GM15510 (cell line): Measurements from ENCODE around the gene PLEKHA5.

Source experiments
- POLR2A ChIP-seq: IDR thresholded peaks from 3 replicates; pipeline ENCODE4 v1.6.1; 2011; ENCODE audit warnings: borderline replicate concordance; ENCODE audit not compliant: insufficient read length; ENCODE audit errors: extremely low read depth

PLEKHA5 gene

GRCh38 chr12:19181666-19182426 lies 52.3 kb downstream of the PLEKHA5 start:
- no peak for TF ChIP-seq POLR2A

- TF ChIP-seq POLR2A: no peak
Measured at GRCh38 chr12:19183121-19183838, 53.7 kb downstream of the PLEKHA5 start.

GRCh38 chr12:19185262-19185929 lies 55.9 kb downstream of the PLEKHA5 start:
- TF ChIP-seq POLR2A: no peak

- TF ChIP-seq POLR2A: no peak
Measured at GRCh38 chr12:19186722-19187661, 57.5 kb downstream of the PLEKHA5 start.

GRCh38 chr12:19189522-19189921 lies 60.0 kb downstream of the PLEKHA5 start:
- no peak for TF ChIP-seq POLR2A

- no peak for TF ChIP-seq POLR2A
Measured at GRCh38 chr12:19190292-19191031, 60.9 kb downstream of the PLEKHA5 start.

- TF ChIP-seq POLR2A: no peak
Measured at GRCh38 chr12:19191089-19191488, 61.6 kb downstream of the PLEKHA5 start.

- no peak for TF ChIP-seq POLR2A
Measured at GRCh38 chr12:19191563-19191962, 62.0 kb downstream of the PLEKHA5 start.

- no peak for TF ChIP-seq POLR2A
Measured at GRCh38 chr12:19192710-19193109, 63.2 kb downstream of the PLEKHA5 start.

GRCh38 chr12:19194963-19195362 lies 65.4 kb downstream of the PLEKHA5 start:
- TF ChIP-seq POLR2A: no peak

GRCh38 chr12:19196959-19197630 lies 67.6 kb downstream of the PLEKHA5 start:
- TF ChIP-seq POLR2A: no peak

- no peak for TF ChIP-seq POLR2A
Measured at GRCh38 chr12:19198272-19198671, 68.7 kb downstream of the PLEKHA5 start.

GRCh38 chr12:19199332-19199731 lies 69.8 kb downstream of the PLEKHA5 start:
- TF ChIP-seq POLR2A: no peak
